ENCODE data around the gene WDR45B.
A peak's percentile ranks its signal among the peaks of the same experiment; 100 is the strongest.

- peak; percentile 67 for TF ChIP-seq SP1 (CRISPR knock-in tag; conservative IDR thresholded peaks at IDR 0.05)
- TF ChIP-seq NFE2L1 (CRISPR knock-in tag; IDR thresholded peaks at IDR 0.05) = no peak
- TF ChIP-seq MYBL2 (CRISPR knock-in tag; IDR thresholded peaks at IDR 0.05) = no peak
- no peak for TF ChIP-seq CTCF (IDR thresholded peaks at IDR 0.05)
- TF ChIP-seq E2F4 (CRISPR knock-in tag; IDR thresholded peaks at IDR 0.05; ENCODE audit: borderline replicate concordance, low read depth) = no peak
- no peak for TF ChIP-seq TEAD4 (CRISPR knock-in tag; IDR thresholded peaks at IDR 0.05)
- TF ChIP-seq ATF2 (CRISPR knock-in tag; IDR thresholded peaks at IDR 0.05; ENCODE audit: borderline replicate concordance, low read depth) = no peak
- no peak for TF ChIP-seq NFYB (CRISPR knock-in tag; conservative IDR thresholded peaks at IDR 0.05; ENCODE audit: low read depth)
- TF ChIP-seq MAX (CRISPR knock-in tag; IDR thresholded peaks at IDR 0.05) = peak; percentile 69
- TF ChIP-seq ZNF121 (CRISPR knock-in tag; IDR thresholded peaks at IDR 0.05) = no peak
- TF ChIP-seq ZNF232 (CRISPR knock-in tag; IDR thresholded peaks at IDR 0.05) = peak; percentile 71; the same call in 1 of the 2 replicates
- TF ChIP-seq NFATC4 (CRISPR knock-in tag; IDR thresholded peaks at IDR 0.05) = no peak
- no peak for TF ChIP-seq RORB (CRISPR knock-in tag; IDR thresholded peaks at IDR 0.05)
Measured at GRCh38 chr17:82648165-82648668, at the start of gene WDR45B.
